GM23338 (cell line): Measurements from ENCODE around the gene GRIK2. TPM values are rescaled to one million over a fixed set of nuclear protein-coding genes. Genes with fewer than 3 reads are reported as not detected.

Experiments used
- ATAC-seq: fragments of 200-7000 bp; cut with Tn5 transposase; 3 replicates; pipeline ENCODE4 v1.9.1; 2020
- DNase-seq: peaks from one replicate; pipeline ENCODE4 v3.0.0-alpha.2; 2015; ENCODE audit warnings: low spot score
- H2AFZ ChIP-seq: fragments of 200-600 bp; sonication (generic); 2 replicates; pipeline ENCODE4 v1.8.0; 2016; ENCODE audit warnings: antibody characterized with exemption, mild to moderate bottlenecking, moderate library complexity
- H3F3A ChIP-seq: fragments of 200-600 bp; sonication (generic); replicated peaks from 2 replicates; pipeline ENCODE4 v1.8.0; 2017; ENCODE audit warnings: antibody characterized with exemption, mixed run types, low read depth
- H3K27ac ChIP-seq: fragments of 200-600 bp; sonication (generic); 2 replicates; pipeline ENCODE4 v1.6.1; 2016; ENCODE audit warnings: low read depth
- H3K27me3 ChIP-seq: fragments of 200-600 bp; sonication (generic); 2 replicates; pipeline ENCODE4 v1.8.0; 2016; ENCODE audit warnings: mild to moderate bottlenecking, mixed run types, moderate library complexity; ENCODE audit not compliant: insufficient read depth
- H3K36me3 ChIP-seq: fragments of 200-600 bp; sonication (generic); 2 replicates; pipeline ENCODE4 v1.8.0; 2016; ENCODE audit warnings: mild to moderate bottlenecking; ENCODE audit not compliant: insufficient read depth
- H3K4me1 ChIP-seq: fragments of 200-600 bp; sonication (generic); 2 replicates; pipeline ENCODE4 v1.8.0; 2016; ENCODE audit warnings: mild to moderate bottlenecking, moderate library complexity; ENCODE audit not compliant: insufficient read depth
- H3K4me2 ChIP-seq: fragments of 200-600 bp; sonication (generic); 2 replicates; pipeline ENCODE4 v1.7.1; 2017; ENCODE audit warnings: mixed run types
- H3K4me3 ChIP-seq: fragments of 200-600 bp; sonication (generic); 2 replicates; pipeline ENCODE4 v1.6.1; 2016; ENCODE audit warnings: mixed run types
- H3K79me2 ChIP-seq: fragments of 200-600 bp; sonication (generic); replicated peaks from 2 replicates; pipeline ENCODE4 v1.8.0; 2017; ENCODE audit warnings: mild to moderate bottlenecking; ENCODE audit not compliant: insufficient read depth
- H3K9me2 ChIP-seq: fragments of 200-600 bp; sonication (generic); 2 replicates; pipeline ENCODE4 v1.8.0; 2017; ENCODE audit not compliant: insufficient read depth
- H4K20me1 ChIP-seq: fragments of 200-600 bp; sonication (generic); replicated peaks from 2 replicates; pipeline ENCODE4 v1.8.0; 2017; ENCODE audit warnings: mild to moderate bottlenecking; ENCODE audit not compliant: insufficient read depth
- H3K27ac Mint-ChIP-seq: 2 replicates; pipeline ENCODE4 v1.8.0; 2020; ENCODE audit warnings: inconsistent platforms, mild to moderate bottlenecking, moderate library complexity, mixed read lengths
- H3K27me3 Mint-ChIP-seq: 3 replicates; pipeline ENCODE4 v1.8.0; 2022; ENCODE audit warnings: low read depth, mild to moderate bottlenecking, moderate library complexity, mixed read lengths, inconsistent platforms; ENCODE audit not compliant: insufficient read depth, poor library complexity
- H3K36me3 Mint-ChIP-seq: 3 replicates; pipeline ENCODE4 v1.8.0; 2021; ENCODE audit warnings: low read depth, mild to moderate bottlenecking, inconsistent platforms, moderate library complexity, mixed read lengths
- H3K4me1 Mint-ChIP-seq: 3 replicates; pipeline ENCODE4 v1.8.0; 2020; ENCODE audit warnings: mild to moderate bottlenecking, inconsistent platforms, mixed read lengths
- H3K4me3 Mint-ChIP-seq: 3 replicates; pipeline ENCODE4 v1.8.0; 2021; ENCODE audit warnings: moderate library complexity, mild to moderate bottlenecking, inconsistent platforms, mixed read lengths
- H3K9me3 Mint-ChIP-seq: 3 replicates; pipeline ENCODE4 v1.8.0; 2020; ENCODE audit warnings: moderate library complexity, mild to moderate bottlenecking, inconsistent platforms, mixed read lengths
- JUNB ChIP-seq: IDR thresholded peaks from one replicate; pipeline ENCODE4 v1.6.1; 2016; ENCODE audit warnings: antibody characterized with exemption; ENCODE audit not compliant: unreplicated experiment
- NANOG ChIP-seq: IDR thresholded peaks from 2 replicates; pipeline ENCODE4 v1.6.1; 2016; ENCODE audit warnings: antibody characterized with exemption, borderline replicate concordance
- STAT1 ChIP-seq: IDR thresholded peaks from one replicate; pipeline ENCODE4 v1.6.1; 2016; ENCODE audit warnings: antibody characterized with exemption; ENCODE audit not compliant: unreplicated experiment
- ZNF331 ChIP-seq: fragments of 250-450 bp; sonication (Bioruptor Pico); IDR thresholded peaks from 2 replicates; pipeline ENCODE4 v1.5.0; 2020; ENCODE audit warnings: low read depth, mild to moderate bottlenecking, moderate library complexity
- ZNF462 ChIP-seq: fragments of 250-450 bp; sonication (Bioruptor Pico); IDR thresholded peaks from 2 replicates; pipeline ENCODE4 v1.5.0; 2020; ENCODE audit warnings: mild to moderate bottlenecking, moderate library complexity
- polyA plus RNA-seq: library from polyadenylated mRNA; unstranded; fragments of >200 nt; fragmentation: Nextera tagmentation; extraction: Ambion mirVana; gene quantifications from 2 replicates; pipeline ENCODE4 v1.2.1, GENCODE V29; 2016
- total RNA-seq: library from RNA; depleted of rRNA; stranded (reverse); fragments of >200 nt; shearing (Covaris generic); gene quantifications from 2 replicates; pipeline ENCODE4 v1.2.3, GENCODE V29; 2014
- TF ChIP-seq, protein P1 (sequence below): IDR thresholded peaks from 2 replicates; pipeline ENCODE4 v1.6.1; 2016; ENCODE audit warnings: antibody characterized with exemption
- TF ChIP-seq, protein P2 (sequence below): IDR thresholded peaks from one replicate; pipeline ENCODE4 v1.6.1; 2018; ENCODE audit warnings: antibody characterized with exemption; ENCODE audit not compliant: unreplicated experiment

The GRIK2 gene
- total and polyA plus RNA-seq, 2 experiments from 2014 or later = 0.73 to 3.0 TPM

- TF ChIP-seq ZNF462 (CRISPR knock-in tag) = no peak
- TF ChIP-seq ZNF331 = no peak
Measured at GRCh38 chr6:101879782-101880181, 486.3 kb downstream of the GRIK2 start (continued).

DNA sequence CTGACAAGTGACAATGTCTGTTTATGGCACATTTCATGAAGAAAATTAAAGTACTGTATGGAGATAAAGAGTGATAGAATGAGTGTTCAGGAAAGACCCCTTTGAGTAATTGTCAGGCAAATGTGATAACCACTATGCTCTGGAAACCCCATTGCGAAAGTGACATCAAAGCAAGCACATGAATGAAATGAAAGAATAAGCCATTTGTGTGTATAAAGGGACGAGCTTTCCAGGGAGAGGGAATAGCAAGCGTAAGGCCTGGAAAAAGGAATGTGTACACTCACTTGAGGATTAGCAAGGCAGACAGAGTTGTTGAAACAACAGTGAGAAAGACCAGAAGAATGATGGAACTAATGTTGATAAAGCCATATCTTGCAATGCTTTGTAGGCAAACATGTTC lies 490.0 kb downstream of the GRIK2 start:
- no peaks in the 10 kb centered on the region for H3F3A ChIP-seq
- no peaks in the 10 kb centered on the region for H3K36me3 Mint-ChIP-seq
- no peaks in the 10 kb centered on the region for H3K36me3 ChIP-seq
- no peaks in the 10 kb centered on the region for H3K27me3 Mint-ChIP-seq
- peaks cover 6% of the 10 kb centered on the region; the same call in 1 of the 2 replicates for H3K4me1 ChIP-seq
- H3K4me2 ChIP-seq = no peak overlapping the region
- no peaks in the 10 kb centered on the region for H3K9me3 Mint-ChIP-seq
- 0 out of 2 replicates have a peak overlapping the region, but pooled peaks have one; percentile 33 for H2AFZ ChIP-seq
- no peak overlapping the region for H3K4me3 Mint-ChIP-seq
- H3K79me2 ChIP-seq = no peaks in the 10 kb centered on the region
- TF ChIP-seq JUNB (no peak), STAT1 (no peak), NANOG (no peak), ZNF331 (no peak)
- TF ChIP-seq, protein P1, sequence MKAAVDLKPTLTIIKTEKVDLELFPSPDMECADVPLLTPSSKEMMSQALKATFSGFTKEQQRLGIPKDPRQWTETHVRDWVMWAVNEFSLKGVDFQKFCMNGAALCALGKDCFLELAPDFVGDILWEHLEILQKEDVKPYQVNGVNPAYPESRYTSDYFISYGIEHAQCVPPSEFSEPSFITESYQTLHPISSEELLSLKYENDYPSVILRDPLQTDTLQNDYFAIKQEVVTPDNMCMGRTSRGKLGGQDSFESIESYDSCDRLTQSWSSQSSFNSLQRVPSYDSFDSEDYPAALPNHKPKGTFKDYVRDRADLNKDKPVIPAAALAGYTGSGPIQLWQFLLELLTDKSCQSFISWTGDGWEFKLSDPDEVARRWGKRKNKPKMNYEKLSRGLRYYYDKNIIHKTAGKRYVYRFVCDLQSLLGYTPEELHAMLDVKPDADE = no peak
- TF ChIP-seq, protein P2, sequence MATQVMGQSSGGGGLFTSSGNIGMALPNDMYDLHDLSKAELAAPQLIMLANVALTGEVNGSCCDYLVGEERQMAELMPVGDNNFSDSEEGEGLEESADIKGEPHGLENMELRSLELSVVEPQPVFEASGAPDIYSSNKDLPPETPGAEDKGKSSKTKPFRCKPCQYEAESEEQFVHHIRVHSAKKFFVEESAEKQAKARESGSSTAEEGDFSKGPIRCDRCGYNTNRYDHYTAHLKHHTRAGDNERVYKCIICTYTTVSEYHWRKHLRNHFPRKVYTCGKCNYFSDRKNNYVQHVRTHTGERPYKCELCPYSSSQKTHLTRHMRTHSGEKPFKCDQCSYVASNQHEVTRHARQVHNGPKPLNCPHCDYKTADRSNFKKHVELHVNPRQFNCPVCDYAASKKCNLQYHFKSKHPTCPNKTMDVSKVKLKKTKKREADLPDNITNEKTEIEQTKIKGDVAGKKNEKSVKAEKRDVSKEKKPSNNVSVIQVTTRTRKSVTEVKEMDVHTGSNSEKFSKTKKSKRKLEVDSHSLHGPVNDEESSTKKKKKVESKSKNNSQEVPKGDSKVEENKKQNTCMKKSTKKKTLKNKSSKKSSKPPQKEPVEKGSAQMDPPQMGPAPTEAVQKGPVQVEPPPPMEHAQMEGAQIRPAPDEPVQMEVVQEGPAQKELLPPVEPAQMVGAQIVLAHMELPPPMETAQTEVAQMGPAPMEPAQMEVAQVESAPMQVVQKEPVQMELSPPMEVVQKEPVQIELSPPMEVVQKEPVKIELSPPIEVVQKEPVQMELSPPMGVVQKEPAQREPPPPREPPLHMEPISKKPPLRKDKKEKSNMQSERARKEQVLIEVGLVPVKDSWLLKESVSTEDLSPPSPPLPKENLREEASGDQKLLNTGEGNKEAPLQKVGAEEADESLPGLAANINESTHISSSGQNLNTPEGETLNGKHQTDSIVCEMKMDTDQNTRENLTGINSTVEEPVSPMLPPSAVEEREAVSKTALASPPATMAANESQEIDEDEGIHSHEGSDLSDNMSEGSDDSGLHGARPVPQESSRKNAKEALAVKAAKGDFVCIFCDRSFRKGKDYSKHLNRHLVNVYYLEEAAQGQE = no peak
- H3K27ac Mint-ChIP-seq = no peak overlapping the region
- no peaks in the 10 kb centered on the region for H3K27me3 ChIP-seq
- H3K27ac ChIP-seq = no peak overlapping the region
- H3K4me1 Mint-ChIP-seq = peaks cover 14% of the 10 kb centered on the region; the same call in 2 of the 3 replicates
- H4K20me1 ChIP-seq = no peaks in the 10 kb centered on the region
- no peak overlapping the region for H3K4me3 ChIP-seq
- DNase-seq = no peak
- no peaks in the 10 kb centered on the region for H3K9me2 ChIP-seq
- ATAC-seq = no peak
